Measurements from ENCODE around the gene C14orf39. TPM values are rescaled to one million over a fixed set of nuclear protein-coding genes. Genes with fewer than 3 reads are reported as not detected.

The C14orf39 gene
- 0.71 and 1.3 TPM in 2 replicates for total RNA-seq

GRCh38 chr14:60485598-60486251 is at the start of gene C14orf39:
Gene C14orf39, minus strand, starts transcription at chr14:60486063. Its CDS starts 985 bp downstream, at chr14:60485078.

GRCh38 chr14:60508707-60509437 is 23.0 kb upstream of the C14orf39 start, which contains the start of gene SIX6:
Gene SIX6, plus strand, starts transcription at chr14:60509146. Its CDS starts 253 bp downstream, at chr14:60509399.

Other genes starting within 250 kb of the C14orf39 start
- gene PPM1A, start 236.8 kb downstream of the C14orf39 start, total RNA-seq = 9.8 and 15.4 TPM in 2 replicates
- gene SIX6, start 23.1 kb upstream of the C14orf39 start, total RNA-seq = not detected in 2 replicates
- 11.3 and 19.1 TPM in 2 replicates for gene SIX1, start 163.4 kb upstream of the C14orf39 start, total RNA-seq
- gene SIX4, start 238.3 kb upstream of the C14orf39 start, total RNA-seq = 6.2 and 14.9 TPM in 2 replicates
- 48.2 and 49.9 TPM in 2 replicates for gene MNAT1, start 248.7 kb upstream of the C14orf39 start, total RNA-seq